ENCODE measurements around the gene BGN. TPM values are rescaled to one million over a fixed set of nuclear protein-coding genes. Genes with fewer than 3 reads are reported as not detected.

The BGN gene
- total RNA-seq, 1 experiment from 2014 or later, result not detected

DNA sequence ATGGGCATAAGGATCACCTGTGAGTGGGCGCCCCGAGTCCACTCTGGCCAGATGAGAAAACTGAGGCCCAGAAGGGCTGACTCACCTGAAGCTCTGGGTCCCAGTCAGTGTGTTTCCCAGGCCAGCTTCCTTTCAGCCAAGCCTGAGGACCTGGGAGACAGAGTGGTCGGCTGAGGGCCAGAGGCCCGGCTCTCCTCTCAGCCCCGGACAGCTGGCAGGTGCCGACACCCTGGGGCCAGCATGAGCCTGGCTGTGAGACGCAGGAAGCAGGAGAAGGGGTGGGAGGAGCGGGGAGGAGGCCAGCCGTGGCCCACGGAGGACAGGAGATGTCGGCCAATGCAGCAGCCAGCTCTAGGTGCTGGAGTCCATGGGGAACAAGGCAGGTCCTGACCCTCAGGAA lies 51.6 kb downstream of the BGN start:
- Histone ChIP-seq H3K9me2 (replicated peaks; ENCODE audit: low read length) (no peaks in the 10 kb centered on the region), H4K20me1 (ENCODE audit: low read length) (no peaks in the 10 kb centered on the region), H3K4me1 (ENCODE audit: insufficient read depth, low read length) (no peaks in the 10 kb centered on the region), H3K4me3 (ENCODE audit: low read length) (no peak overlapping the region), H3K27me3 (ENCODE audit: low read length) (no peaks in the 10 kb centered on the region), H3K4me2 (ENCODE audit: low read length) (no peak overlapping the region), H3K9me3 (ENCODE audit: low read length) (no peaks in the 10 kb centered on the region), H3K36me3 (ENCODE audit: low read depth, low read length) (no peaks in the 10 kb centered on the region), H3F3A (ENCODE audit: low read length, unreplicated experiment) (no peaks in the 10 kb centered on the region), H2AFZ (ENCODE audit: low read length) (no peak overlapping the region), H3K27ac (ENCODE audit: low read length) (no peak overlapping the region), H3K9ac (ENCODE audit: low read length) (no peak overlapping the region), H3K79me2 (ENCODE audit: low read length) (no peaks in the 10 kb centered on the region)
- intact Hi-C loops (cut with micrococcal nuclease), result no loop called here
- no peak for ATAC-seq
- ChIA-PET CTCF (no interaction called here), POLR2A (ENCODE audit: unreplicated experiment) (no interaction called here)
- DNase-seq, result no peak
- TF ChIP-seq EZH2 (IDR thresholded peaks at IDR 0.05; ENCODE audit: low read length, unreplicated experiment), result no peak
- TF ChIP-seq, protein P1, sequence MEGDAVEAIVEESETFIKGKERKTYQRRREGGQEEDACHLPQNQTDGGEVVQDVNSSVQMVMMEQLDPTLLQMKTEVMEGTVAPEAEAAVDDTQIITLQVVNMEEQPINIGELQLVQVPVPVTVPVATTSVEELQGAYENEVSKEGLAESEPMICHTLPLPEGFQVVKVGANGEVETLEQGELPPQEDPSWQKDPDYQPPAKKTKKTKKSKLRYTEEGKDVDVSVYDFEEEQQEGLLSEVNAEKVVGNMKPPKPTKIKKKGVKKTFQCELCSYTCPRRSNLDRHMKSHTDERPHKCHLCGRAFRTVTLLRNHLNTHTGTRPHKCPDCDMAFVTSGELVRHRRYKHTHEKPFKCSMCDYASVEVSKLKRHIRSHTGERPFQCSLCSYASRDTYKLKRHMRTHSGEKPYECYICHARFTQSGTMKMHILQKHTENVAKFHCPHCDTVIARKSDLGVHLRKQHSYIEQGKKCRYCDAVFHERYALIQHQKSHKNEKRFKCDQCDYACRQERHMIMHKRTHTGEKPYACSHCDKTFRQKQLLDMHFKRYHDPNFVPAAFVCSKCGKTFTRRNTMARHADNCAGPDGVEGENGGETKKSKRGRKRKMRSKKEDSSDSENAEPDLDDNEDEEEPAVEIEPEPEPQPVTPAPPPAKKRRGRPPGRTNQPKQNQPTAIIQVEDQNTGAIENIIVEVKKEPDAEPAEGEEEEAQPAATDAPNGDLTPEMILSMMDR (conservative IDR thresholded peaks at IDR 0.05; ENCODE audit: low read depth, low read length), result no peak
- no peak for TF ChIP-seq EZH2phosphoT487 (IDR thresholded peaks at IDR 0.05; ENCODE audit: borderline replicate concordance, low read length)
- BruUV-seq (replicated peaks), result no TSS peak

DNA sequence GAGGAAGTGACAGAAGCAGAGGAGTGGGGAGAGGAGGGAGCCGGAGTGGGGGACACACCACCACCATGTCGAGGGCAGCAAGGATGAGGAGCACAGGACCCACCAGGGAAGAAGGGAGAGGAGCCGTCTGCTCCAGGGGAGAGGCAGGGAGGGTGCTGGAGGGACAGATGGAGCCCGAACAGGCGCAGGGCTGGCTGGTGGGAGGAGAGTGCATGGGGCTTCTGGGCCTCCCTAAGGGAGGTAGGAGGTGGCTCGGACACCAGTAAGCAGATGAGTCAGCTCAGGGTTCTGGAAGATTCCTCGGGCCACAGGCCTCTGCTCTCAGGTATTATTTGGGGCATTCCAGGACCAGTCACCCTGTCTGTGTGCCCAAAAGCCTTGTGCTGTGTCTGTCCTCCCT lies 52.4 kb downstream of the BGN start:
- no peaks in the 10 kb centered on the region for H3K27me3 ChIP-seq (ENCODE audit: low read length)
- DNase-seq (no peak), ATAC-seq (no peak)
- H3K4me1 ChIP-seq (ENCODE audit: insufficient read depth, low read length), result no peaks in the 10 kb centered on the region
- no peak overlapping the region for H2AFZ ChIP-seq (ENCODE audit: low read length)
- no peak overlapping the region for H3K4me3 ChIP-seq (ENCODE audit: low read length)
- no peak overlapping the region for H3K9ac ChIP-seq (ENCODE audit: low read length)
- CTCF ChIA-PET, result no interaction called here
- H3K36me3 ChIP-seq (ENCODE audit: low read depth, low read length), result no peaks in the 10 kb centered on the region
- H3K9me2 ChIP-seq (replicated peaks; ENCODE audit: low read length), result no peaks in the 10 kb centered on the region
- H4K20me1 ChIP-seq (ENCODE audit: low read length), result no peaks in the 10 kb centered on the region
- H3K4me2 ChIP-seq (ENCODE audit: low read length), result no peak overlapping the region
- no peaks in the 10 kb centered on the region for H3F3A ChIP-seq (ENCODE audit: low read length, unreplicated experiment)
- H3K27ac ChIP-seq (ENCODE audit: low read length), result no peak overlapping the region
- intact Hi-C loops (cut with micrococcal nuclease), result no loop called here
- TF ChIP-seq, protein P1 (conservative IDR thresholded peaks at IDR 0.05; ENCODE audit: low read depth, low read length), result no peak
- TF ChIP-seq EZH2 (IDR thresholded peaks at IDR 0.05; ENCODE audit: low read length, unreplicated experiment) (no peak), EZH2phosphoT487 (IDR thresholded peaks at IDR 0.05; ENCODE audit: borderline replicate concordance, low read length) (no peak)
- no peaks in the 10 kb centered on the region for H3K9me3 ChIP-seq (ENCODE audit: low read length)
- no TSS peak for BruUV-seq (replicated peaks)
- POLR2A ChIA-PET (ENCODE audit: unreplicated experiment), result no interaction called here
- H3K79me2 ChIP-seq (ENCODE audit: low read length), result no peaks in the 10 kb centered on the region

DNA sequence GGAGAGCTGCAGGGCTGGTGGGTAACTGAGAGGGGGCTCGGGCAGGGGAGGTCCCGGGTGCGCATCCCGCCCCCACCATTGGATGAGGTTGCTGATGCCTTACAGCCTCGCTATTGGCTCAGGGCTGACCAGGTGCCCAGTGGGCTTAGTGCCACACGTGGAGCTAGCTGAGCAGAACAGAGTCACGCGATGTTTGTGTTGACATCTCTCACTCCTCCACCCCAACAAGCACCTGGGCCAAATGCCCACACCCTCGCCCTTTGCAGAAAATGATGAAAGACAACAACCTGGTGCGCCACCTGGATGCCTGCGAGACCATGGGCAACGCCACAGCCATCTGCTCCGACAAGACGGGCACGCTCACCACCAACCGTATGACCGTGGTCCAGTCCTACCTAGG lies 54.5 kb downstream of the BGN start:
- intact Hi-C loops (cut with micrococcal nuclease), result no loop called here
- BruUV-seq (replicated peaks), result no TSS peak

More for the DNA sequence above, 54.5 kb downstream of the BGN start:
- Histone ChIP-seq H3K4me2 (ENCODE audit: low read length) (no peak overlapping the region), H3K36me3 (ENCODE audit: low read depth, low read length) (no peaks in the 10 kb centered on the region), H3K9me3 (ENCODE audit: low read length) (no peaks in the 10 kb centered on the region), H3K4me3 (ENCODE audit: low read length) (no peak overlapping the region), H3K27ac (ENCODE audit: low read length) (no peak overlapping the region), H3K27me3 (ENCODE audit: low read length) (no peaks in the 10 kb centered on the region), H3K4me1 (ENCODE audit: insufficient read depth, low read length) (no peaks in the 10 kb centered on the region), H4K20me1 (ENCODE audit: low read length) (no peaks in the 10 kb centered on the region), H3K9ac (ENCODE audit: low read length) (no peak overlapping the region), H3K79me2 (ENCODE audit: low read length) (no peaks in the 10 kb centered on the region), H2AFZ (ENCODE audit: low read length) (no peak overlapping the region), H3K9me2 (replicated peaks; ENCODE audit: low read length) (no peaks in the 10 kb centered on the region), H3F3A (ENCODE audit: low read length, unreplicated experiment) (no peaks in the 10 kb centered on the region)
- no peak for DNase-seq
- ChIA-PET CTCF (no interaction called here), POLR2A (ENCODE audit: unreplicated experiment) (no interaction called here)
- ATAC-seq, result no peak
- TF ChIP-seq EZH2phosphoT487 (IDR thresholded peaks at IDR 0.05; ENCODE audit: borderline replicate concordance, low read length) (no peak), EZH2 (IDR thresholded peaks at IDR 0.05; ENCODE audit: low read length, unreplicated experiment) (no peak)
- TF ChIP-seq, protein P1 (conservative IDR thresholded peaks at IDR 0.05; ENCODE audit: low read depth, low read length), result no peak
